Osteoblast (primary cell): ENCODE data around the gene FARP1. TPM values are rescaled to one million over a fixed set of nuclear protein-coding genes. Genes with fewer than 3 reads are reported as not detected.

Experiments
- DNase-seq: peaks from one replicate; pipeline ENCODE4 v3.0.0; 2011; ENCODE audit warnings: low spot score, mixed read lengths; ENCODE audit not compliant: insufficient read length; ENCODE audit errors: missing footprints
- H2AFZ ChIP-seq: 2 replicates; pipeline ENCODE4 v1.6.0; 2011; ENCODE audit warnings: mild to moderate bottlenecking, low read length
- H3K27ac ChIP-seq: 2 replicates; pipeline ENCODE4 v1.5.1; 2011; ENCODE audit warnings: mild to moderate bottlenecking, low read depth, low read length, moderate library complexity
- H3K27me3 ChIP-seq: 2 replicates; pipeline ENCODE4 v1.6.0; 2012; ENCODE audit warnings: mild to moderate bottlenecking, control low read depth, inconsistent platforms, low read length, moderate library complexity; ENCODE audit not compliant: insufficient read depth
- H3K36me3 ChIP-seq: 2 replicates; pipeline ENCODE4 v1.5.1; 2011; ENCODE audit warnings: mild to moderate bottlenecking, low read length, control low read depth, moderate library complexity; ENCODE audit not compliant: insufficient read depth
- H3K4me1 ChIP-seq: 2 replicates; pipeline ENCODE4 v1.5.1; 2011; ENCODE audit warnings: mild to moderate bottlenecking, low read length, control low read depth, moderate library complexity; ENCODE audit not compliant: insufficient read depth
- H3K4me2 ChIP-seq: 2 replicates; pipeline ENCODE4 v1.6.0; 2011; ENCODE audit warnings: mild to moderate bottlenecking, low read length; ENCODE audit not compliant: insufficient read depth
- H3K4me3 ChIP-seq: fragments of 200-600 bp; sonication (generic); 3 replicates; pipeline ENCODE4 v1.5.1; 2012; ENCODE audit warnings: mild to moderate bottlenecking, low read length, inconsistent platforms; ENCODE audit not compliant: insufficient read depth
- H3K79me2 ChIP-seq: 2 replicates; pipeline ENCODE4 v1.6.0; 2012; ENCODE audit warnings: mild to moderate bottlenecking, low read length, control low read depth, inconsistent platforms; ENCODE audit not compliant: insufficient read depth
- H3K9me3 ChIP-seq: 2 replicates; pipeline ENCODE4 v1.5.1; 2011; ENCODE audit warnings: low read depth, low read length, control low read depth
- H4K20me1 ChIP-seq: 2 replicates; pipeline ENCODE4 v1.6.0; 2012; ENCODE audit warnings: mild to moderate bottlenecking, low read length, control low read depth; ENCODE audit not compliant: insufficient read depth
- CTCF ChIP-seq: IDR thresholded peaks from 2 replicates; pipeline ENCODE4 v1.5.1; 2011; ENCODE audit warnings: mild to moderate bottlenecking, low read depth, low read length, moderate library complexity; ENCODE audit errors: extremely low read depth
- total RNA-seq: library from RNA; depleted of rRNA; stranded (reverse); fragments of >200 nt; gene quantifications from 2 replicates; pipeline ENCODE4 v1.2.3, GENCODE V29; 2012

Gene FARP1
- total RNA-seq, 1 donor: 36.2 TPM

GRCh38 chr13:98322091-98322718 is 179.3 kb downstream of the FARP1 start:
- DNase-seq: no peak
- H3K4me2 ChIP-seq: no peak overlapping the region
- H3K27ac ChIP-seq: no peak overlapping the region
- H4K20me1 ChIP-seq: peaks cover 23% of the 10 kb centered on the region
- peaks cover 20% of the 10 kb centered on the region for H3K79me2 ChIP-seq
- no peak overlapping the region for H2AFZ ChIP-seq
- H3K4me3 ChIP-seq: no peak overlapping the region
- no peak for TF ChIP-seq CTCF
- H3K4me1 ChIP-seq: peaks cover 16% of the 10 kb centered on the region
- no peaks in the 10 kb centered on the region for H3K36me3 ChIP-seq
- no peaks in the 10 kb centered on the region for H3K9me3 ChIP-seq
- H3K27me3 ChIP-seq: no peaks in the 10 kb centered on the region

GRCh38 chr13:98324105-98324504 is 181.2 kb downstream of the FARP1 start:
- peaks cover 19% of the 10 kb centered on the region for H4K20me1 ChIP-seq
- no peak overlapping the region for H3K4me3 ChIP-seq
- H2AFZ ChIP-seq: no peak overlapping the region
- no peaks in the 10 kb centered on the region for H3K27me3 ChIP-seq
- H3K79me2 ChIP-seq: peaks cover 19% of the 10 kb centered on the region
- H3K27ac ChIP-seq: peak overlapping the region; percentile 35
- no peak for TF ChIP-seq CTCF
- H3K9me3 ChIP-seq: no peaks in the 10 kb centered on the region
- H3K4me1 ChIP-seq: peaks cover 28% of the 10 kb centered on the region
- peak overlapping the region; percentile 39 for H3K4me2 ChIP-seq
- DNase-seq: peak; percentile 49
- H3K36me3 ChIP-seq: no peaks in the 10 kb centered on the region

GRCh38 chr13:98325724-98326123 is 182.8 kb downstream of the FARP1 start:
- Histone ChIP-seq H3K27me3 (no peaks in the 10 kb centered on the region), H4K20me1 (peaks cover 12% of the 10 kb centered on the region), H2AFZ (no peak overlapping the region), H3K79me2 (peaks cover 24% of the 10 kb centered on the region), H3K27ac (no peak overlapping the region), H3K36me3 (no peaks in the 10 kb centered on the region), H3K4me3 (no peak overlapping the region), H3K4me1 (peaks cover 28% of the 10 kb centered on the region), H3K4me2 (no peak overlapping the region), H3K9me3 (no peaks in the 10 kb centered on the region)
- DNase-seq: no peak
- TF ChIP-seq CTCF: no peak

- peaks cover 9% of the 10 kb centered on the region for H4K20me1 ChIP-seq
- H2AFZ ChIP-seq: no peak overlapping the region
- no peak for DNase-seq
- H3K27ac ChIP-seq: no peak overlapping the region
- H3K4me3 ChIP-seq: no peak overlapping the region
- no peak for TF ChIP-seq CTCF
- H3K27me3 ChIP-seq: no peaks in the 10 kb centered on the region
- H3K9me3 ChIP-seq: no peaks in the 10 kb centered on the region
- H3K79me2 ChIP-seq: peaks cover 28% of the 10 kb centered on the region
- no peak overlapping the region for H3K4me2 ChIP-seq
- peaks cover 28% of the 10 kb centered on the region for H3K4me1 ChIP-seq
- H3K36me3 ChIP-seq: no peaks in the 10 kb centered on the region
Observed at GRCh38 chr13:98326291-98326690, 183.4 kb downstream of the FARP1 start.
